CD14-positive monocyte (primary cell): ENCODE data around the gene ADK. TPM values are rescaled to one million over a fixed set of nuclear protein-coding genes. Genes with fewer than 3 reads are reported as not detected.

Source experiments
- DNase-seq, 3 donors: peaks; one replicate each; pipeline ENCODE4 v3.0.0-alpha.2; 2011 to 2022
- H2AFZ ChIP-seq: 2 replicates; pipeline ENCODE4 v1.6.0; 2012; ENCODE audit warnings: mild to moderate bottlenecking, low read depth, low read length, inconsistent platforms; ENCODE audit not compliant: insufficient read depth, poor library complexity, severe bottlenecking
- H3K27ac ChIP-seq, 2 donors: 1 replicate in 1 of 2; 2 replicates in 1 of 2; pipeline ENCODE4 v1.5.1; 2012 to 2013; ENCODE audit warnings: low read length in 2 of 2, control low read depth in 1 of 2, inconsistent platforms in 1 of 2, low read depth in 1 of 2, mild to moderate bottlenecking in 1 of 2
- H3K27me3 ChIP-seq, 2 donors: one replicate each; pipeline versions ENCODE4 v1.6.0 to v1.6.1; 2011 to 2013; ENCODE audit warnings: low read length in 2 of 2; ENCODE audit not compliant: control insufficient read depth in 2 of 2, insufficient read depth in 2 of 2
- H3K36me3 ChIP-seq, 2 donors: replicated peaks in 1 of 2; 1 replicate in 1 of 2; 2 replicates in 1 of 2; pipeline versions ENCODE4 v1.5.1 to v1.6.1; 2012 to 2013; ENCODE audit warnings: low read length in 2 of 2, control low read depth in 1 of 2, inconsistent platforms in 1 of 2, mild to moderate bottlenecking in 1 of 2; ENCODE audit not compliant: insufficient read depth in 2 of 2, control insufficient read depth in 1 of 2
- H3K4me1 ChIP-seq, 2 donors: 1 replicate in 1 of 2; 2 replicates in 1 of 2; pipeline versions ENCODE4 v1.5.1 to v1.6.1; 2012 to 2013; ENCODE audit warnings: low read length in 2 of 2, control low read depth in 1 of 2, inconsistent platforms in 1 of 2, mild to moderate bottlenecking in 1 of 2, moderate library complexity in 1 of 2; ENCODE audit not compliant: insufficient read depth in 2 of 2, control insufficient read depth in 1 of 2
- H3K4me2 ChIP-seq: replicated peaks from 2 replicates; pipeline ENCODE3; 2012; ENCODE audit warnings: low read length, moderate library complexity, mild to moderate bottlenecking; ENCODE audit not compliant: poor library complexity, severe bottlenecking; ENCODE audit errors: extremely low read depth
- H3K4me3 ChIP-seq, 3 experiments: fragments of 200-600 bp in 1 of 3; sonication (generic) in 1 of 3; replicated peaks in 1 of 3; 1 replicate in 2 of 3; 2 replicates in 1 of 3; pipeline ENCODE4 v1.5.1; 2011 to 2013; ENCODE audit warnings: low read length in 3 of 3, mild to moderate bottlenecking in 3 of 3, control low read depth in 2 of 3, low read depth in 2 of 3, inconsistent platforms in 1 of 3, moderate library complexity in 1 of 3
- H3K79me2 ChIP-seq: 2 replicates; pipeline ENCODE4 v1.6.0; 2012; ENCODE audit warnings: mild to moderate bottlenecking, control low read depth, inconsistent platforms, low read length, moderate library complexity; ENCODE audit not compliant: insufficient read depth
- H3K9ac ChIP-seq: 2 replicates; pipeline ENCODE4 v1.6.0; 2017; ENCODE audit warnings: low read length, mild to moderate bottlenecking; ENCODE audit not compliant: insufficient read depth, poor library complexity, severe bottlenecking
- H3K9me3 ChIP-seq, 2 donors: replicated peaks in 1 of 2; 1 replicate in 1 of 2; 2 replicates in 1 of 2; pipeline versions ENCODE4 v1.5.1 to v1.6.1; 2012 to 2013; ENCODE audit warnings: low read length in 2 of 2, control low read depth in 1 of 2; ENCODE audit not compliant: control insufficient read depth in 1 of 2, insufficient read depth in 1 of 2
- H4K20me1 ChIP-seq: 2 replicates; pipeline ENCODE4 v1.6.0; 2012; ENCODE audit warnings: mild to moderate bottlenecking, low read length, control low read depth, moderate library complexity; ENCODE audit not compliant: insufficient read depth
- H3K27ac Mint-ChIP-seq, 7 donors: one replicate each; pipeline ENCODE4 v1.8.0; 2020; ENCODE audit warnings: mild to moderate bottlenecking in 7 of 7, mixed read lengths in 7 of 7, moderate library complexity in 6 of 7, inconsistent platforms in 2 of 7
- H3K27me3 Mint-ChIP-seq, 3 donors: one replicate each; pipeline ENCODE4 v1.8.0; 2021 to 2022; ENCODE audit warnings: low read depth in 3 of 3, mild to moderate bottlenecking in 3 of 3, mixed read lengths in 3 of 3, moderate library complexity in 3 of 3, inconsistent platforms in 1 of 3
- H3K36me3 Mint-ChIP-seq, 2 donors: one replicate each; pipeline ENCODE4 v1.8.0; 2020; ENCODE audit warnings: mixed read lengths in 2 of 2, inconsistent platforms in 1 of 2, mild to moderate bottlenecking in 1 of 2
- H3K4me1 Mint-ChIP-seq: one replicate; pipeline ENCODE4 v1.8.0; 2020; ENCODE audit warnings: mild to moderate bottlenecking, mixed read lengths
- H3K4me3 Mint-ChIP-seq, 2 donors: one replicate each; pipeline ENCODE4 v1.8.0; 2020; ENCODE audit warnings: mild to moderate bottlenecking in 2 of 2, mixed read lengths in 2 of 2, moderate library complexity in 1 of 2
- H3K9me3 Mint-ChIP-seq, 7 donors: one replicate each; pipeline ENCODE4 v1.8.0; 2020 to 2022; ENCODE audit warnings: mixed read lengths in 7 of 7, mild to moderate bottlenecking in 6 of 7, moderate library complexity in 6 of 7, inconsistent platforms in 2 of 7
- WGBS: methylation state at CpG from one replicate; pipeline ENCODE4 v1.1.5; 2013; ENCODE audit warnings: missing lambda C conversion rate; ENCODE audit not compliant: insufficient coverage; 5-methylcytosine and 5-hydroxymethylcytosine counted together
- intact Hi-C, 2 donors: fragments of 100-400 bp; cut with micrococcal nuclease; formaldehyde crosslinking; loops; one replicate each; pipeline versions ENCODE4 v1.15.0 to v1.15.1; 2023
- polyA plus RNA-seq, 3 donors: library from polyadenylated mRNA; depleted of rRNA in 1 of 3; unstranded in 2 of 3; stranded (reverse) in 1 of 3; fragments of 300-500 nt in 2 of 3; fragments of >200 nt in 1 of 3; fragmentation: Illumina TruSeq in 2 of 3; gene quantifications; 1 replicate in 2 of 3; 2 replicates in 1 of 3; pipeline ENCODE4 v1.2.3, GENCODE V29; 2012 to 2021
- TF ChIP-seq, protein P1 (sequence below): fragments of 200-600 bp; IDR thresholded peaks from one replicate; pipeline ENCODE4 v1.8.0; 2022; ENCODE audit warnings: antibody characterized with exemption, mild to moderate bottlenecking

The ADK gene
- polyA plus RNA-seq, 3 donors = 6.4 to 38.2 (median 35.7) TPM

DNA sequence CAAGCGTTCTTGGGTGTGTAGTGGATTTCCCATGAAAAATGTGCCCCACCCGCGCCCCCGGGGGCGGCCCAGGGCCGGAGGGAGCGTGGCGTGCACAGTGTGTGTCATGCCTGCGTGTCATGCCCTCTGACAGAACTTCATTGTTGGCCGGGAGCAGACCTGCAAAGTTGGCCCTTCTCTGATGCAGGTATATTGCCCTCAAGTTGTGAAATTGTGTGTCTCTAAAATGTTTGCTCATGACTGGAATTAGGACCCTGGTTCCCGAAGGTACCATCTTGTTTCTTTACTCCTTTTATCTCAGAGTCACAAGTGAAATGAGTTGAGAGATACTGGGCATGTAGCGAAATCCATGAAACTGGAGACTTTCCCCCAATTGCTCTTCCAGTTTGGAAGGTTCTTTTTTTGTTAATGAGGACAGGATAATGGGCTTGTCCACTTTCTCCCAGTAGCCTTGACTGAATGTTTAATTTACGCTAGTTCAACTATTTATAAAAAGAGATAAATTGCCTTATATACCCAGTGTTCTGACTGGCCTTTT, 26.2 kb downstream of the ADK start:
- Histone ChIP-seq H3K4me2 (peak overlapping the region; percentile 85), H3K36me3 (no peaks in the 10 kb centered on the region), H3K9ac (peak overlapping the region; percentile 98), H2AFZ (peak overlapping the region; percentile 94), H3K27me3 (no peaks in the 10 kb centered on the region), H4K20me1 (no peaks in the 10 kb centered on the region), H3K79me2 (peaks cover 58% of the 10 kb centered on the region), H3K4me3 (peak overlapping the region; percentile 80 to 91 (median 85)), H3K27ac (peak overlapping the region; percentile 98), H3K9me3 (no peaks in the 10 kb centered on the region), H3K4me1 (peaks cover 26 to 31% of the 10 kb centered on the region in 2 donors)
- Mint-ChIP-seq H3K36me3 (no peaks in the 10 kb centered on the region), H3K4me1 (peaks cover 22% of the 10 kb centered on the region), H3K27ac (peak overlapping the region; percentile 94 to 98 (median 97)), H3K4me3 (peak overlapping the region; percentile 91 to 95), H3K9me3 (no peaks in the 10 kb centered on the region), H3K27me3 (peaks cover 0 to 2% (median 0%) of the 10 kb centered on the region in 3 donors)
- DNase-seq = peak; percentile 58 to 72 (median 59)
- TF ChIP-seq, protein P1, sequence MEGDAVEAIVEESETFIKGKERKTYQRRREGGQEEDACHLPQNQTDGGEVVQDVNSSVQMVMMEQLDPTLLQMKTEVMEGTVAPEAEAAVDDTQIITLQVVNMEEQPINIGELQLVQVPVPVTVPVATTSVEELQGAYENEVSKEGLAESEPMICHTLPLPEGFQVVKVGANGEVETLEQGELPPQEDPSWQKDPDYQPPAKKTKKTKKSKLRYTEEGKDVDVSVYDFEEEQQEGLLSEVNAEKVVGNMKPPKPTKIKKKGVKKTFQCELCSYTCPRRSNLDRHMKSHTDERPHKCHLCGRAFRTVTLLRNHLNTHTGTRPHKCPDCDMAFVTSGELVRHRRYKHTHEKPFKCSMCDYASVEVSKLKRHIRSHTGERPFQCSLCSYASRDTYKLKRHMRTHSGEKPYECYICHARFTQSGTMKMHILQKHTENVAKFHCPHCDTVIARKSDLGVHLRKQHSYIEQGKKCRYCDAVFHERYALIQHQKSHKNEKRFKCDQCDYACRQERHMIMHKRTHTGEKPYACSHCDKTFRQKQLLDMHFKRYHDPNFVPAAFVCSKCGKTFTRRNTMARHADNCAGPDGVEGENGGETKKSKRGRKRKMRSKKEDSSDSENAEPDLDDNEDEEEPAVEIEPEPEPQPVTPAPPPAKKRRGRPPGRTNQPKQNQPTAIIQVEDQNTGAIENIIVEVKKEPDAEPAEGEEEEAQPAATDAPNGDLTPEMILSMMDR = no peak
- 0% methylated on average over 10 of the region's 13 CpGs for WGBS
- intact Hi-C loops = loop anchor here in 1 of 2 donors (1.0 to 5.0 kb wide), 3 partner anchors 11 to 35 kb away; no protein-coding TSS in a partner anchor

DNA sequence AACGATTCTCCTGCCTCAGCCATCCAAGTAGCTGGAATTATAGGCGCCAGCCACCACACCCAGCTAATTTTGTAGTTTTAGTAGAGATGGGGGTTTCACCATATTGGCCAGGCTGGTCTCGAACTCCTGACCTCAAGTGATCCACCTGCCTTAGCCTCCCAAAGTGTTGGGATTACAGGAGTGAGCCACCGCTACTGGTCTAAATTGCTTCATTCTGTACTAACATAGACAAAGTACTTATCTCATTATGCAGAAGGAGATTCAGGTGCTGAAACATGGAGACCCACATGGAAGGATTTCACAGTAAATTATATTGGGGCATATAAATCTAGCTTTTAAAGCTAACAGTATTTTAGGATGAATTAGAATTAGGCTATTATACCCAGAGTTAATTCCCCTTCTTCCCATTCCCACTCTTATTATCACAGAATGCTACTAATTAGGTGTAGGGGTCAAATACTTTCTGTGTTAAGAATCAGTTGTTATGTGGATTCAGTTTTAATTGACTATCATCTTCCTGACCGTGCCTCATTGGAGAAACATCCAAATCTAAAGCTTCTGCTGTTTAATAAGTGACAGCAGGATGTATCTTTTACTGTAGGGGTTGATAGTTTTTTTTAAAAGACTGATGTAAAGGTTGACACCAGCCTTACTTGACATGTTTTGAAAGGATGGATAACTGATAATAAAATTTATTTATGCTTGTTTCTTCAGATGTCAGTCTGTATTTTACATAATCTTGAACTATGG, 27.2 kb downstream of the ADK start:
- intact Hi-C loops = loop anchor here in 1 of 2 donors (5.0 kb wide), 2 partner anchors 34 to 36 kb away; no protein-coding TSS in a partner anchor
- Histone ChIP-seq H3K4me1 (peaks cover 26 to 30% of the 10 kb centered on the region in 2 donors), H3K79me2 (peaks cover 68% of the 10 kb centered on the region), H3K27ac (no peak overlapping the region), H3K9ac (no peak overlapping the region), H3K4me2 (no peak overlapping the region), H3K36me3 (no peaks in the 10 kb centered on the region), H3K9me3 (no peaks in the 10 kb centered on the region), H2AFZ (no peak overlapping the region), H3K4me3 (no peak overlapping the region), H4K20me1 (peaks cover 6% of the 10 kb centered on the region), H3K27me3 (no peaks in the 10 kb centered on the region)
- H3K9me3 Mint-ChIP-seq = no peaks in the 10 kb centered on the region
- H3K4me3 Mint-ChIP-seq = no peak overlapping the region
- DNase-seq = no peak
- H3K27ac Mint-ChIP-seq = peak overlapping the region in 2 of 7 donors; percentile 13 to 35
- WGBS = no CpG with 5 or more reads among the region's 5 CpGs
- H3K36me3 Mint-ChIP-seq = no peaks in the 10 kb centered on the region
- TF ChIP-seq, protein P1 = no peak
- peaks cover 22% of the 10 kb centered on the region for H3K4me1 Mint-ChIP-seq
- peaks cover 0 to 2% (median 0%) of the 10 kb centered on the region in 3 donors for H3K27me3 Mint-ChIP-seq
